Measurements from ENCODE around the gene ACKR1. TPM values are rescaled to one million over a fixed set of nuclear protein-coding genes. Genes with fewer than 3 reads are reported as not detected.

ACKR1 gene
- total RNA-seq = not detected in 2 replicates

DNA sequence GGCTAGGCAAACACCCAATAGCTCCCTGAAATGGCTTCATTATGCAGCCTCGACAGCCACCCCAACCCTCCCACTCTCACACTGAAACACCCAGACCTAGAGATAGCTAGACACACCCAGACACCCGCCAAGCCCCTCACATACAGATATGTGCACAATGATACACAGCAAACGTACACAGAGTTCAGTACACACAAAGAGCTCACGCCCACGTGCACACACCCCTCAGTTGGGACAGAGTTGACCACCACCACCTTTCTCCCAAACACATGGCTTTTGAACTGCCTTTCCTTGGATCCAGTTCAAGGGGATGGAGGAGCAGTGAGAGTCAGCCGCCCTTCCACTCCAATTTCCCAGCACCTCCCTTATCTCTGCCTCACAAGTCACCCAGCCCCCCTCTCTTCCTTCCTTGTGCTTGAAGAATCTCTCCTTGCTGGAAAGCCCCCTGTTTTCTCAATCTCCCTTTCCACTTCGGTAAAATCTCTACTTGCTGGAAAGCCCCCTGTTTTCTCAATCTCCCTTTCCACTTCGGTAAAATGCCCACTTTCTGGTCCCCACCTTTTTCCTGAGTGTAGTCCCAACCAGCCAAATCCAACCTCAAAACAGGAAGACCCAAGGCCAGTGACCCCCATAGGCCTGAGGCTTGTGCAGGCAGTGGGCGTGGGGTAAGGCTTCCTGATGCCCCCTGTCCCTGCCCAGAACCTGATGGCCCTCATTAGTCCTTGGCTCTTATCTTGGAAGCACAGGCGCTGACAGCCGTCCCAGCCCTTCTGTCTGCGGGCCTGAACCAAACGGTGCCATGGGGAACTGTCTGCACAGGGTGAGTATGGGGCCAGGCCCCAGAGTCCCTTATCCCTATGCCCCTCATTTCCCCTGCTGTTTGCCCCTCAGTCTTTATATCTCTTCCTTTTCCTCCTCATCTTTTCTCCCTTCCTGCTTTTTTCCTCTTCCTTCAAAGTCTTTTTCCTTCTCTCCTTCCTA, at the start of gene ACKR1:
ACKR1 (plus strand) TSS at position 715 of the 981 bp plus-strand sequence; CDS start at position 800, 85 bp downstream.

DNA sequence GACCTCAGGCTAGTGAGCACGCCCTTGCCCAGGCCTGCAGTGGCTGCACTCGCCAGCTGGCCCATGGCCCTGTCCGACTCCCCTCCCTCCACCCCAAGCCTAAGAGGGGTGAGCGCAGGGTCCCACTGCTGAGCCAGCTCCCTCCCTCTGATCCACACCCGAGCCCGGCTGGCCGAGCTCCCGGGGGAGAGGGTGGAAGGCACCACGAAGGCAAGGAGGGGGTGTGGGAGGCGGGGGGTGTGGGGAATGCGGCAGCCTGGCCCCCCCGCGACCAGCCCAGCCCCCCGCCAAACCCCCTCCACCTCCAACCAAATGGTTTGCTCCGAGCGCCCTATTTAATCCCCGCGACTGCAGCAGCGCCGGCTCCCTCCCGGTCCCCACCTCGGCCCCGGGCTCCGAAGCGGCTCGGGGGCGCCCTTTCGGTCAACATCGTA, 33.4 kb upstream of the ACKR1 start, which contains the start of gene CADM3:
CADM3 (plus strand) TSS at position 362 of the 434 bp plus-strand sequence. CDS start 151 bp downstream, outside the sequence.

Other genes starting within 250 kb of the ACKR1 start
- gene IFI16, start 195.0 kb upstream of the ACKR1 start, total RNA-seq = 15.8 and 43.5 TPM in 2 replicates
- not detected in 2 replicates for gene AIM2, start 128.1 kb upstream of the ACKR1 start, total RNA-seq
- not detected in 2 replicates for gene CADM3, start 33.3 kb upstream of the ACKR1 start, total RNA-seq
- not detected in 2 replicates for gene FCER1A, start 97.5 kb downstream of the ACKR1 start, total RNA-seq
- not detected in 2 replicates for gene OR10J4, start 227.3 kb downstream of the ACKR1 start, total RNA-seq
- gene OR10J1, start 234.8 kb downstream of the ACKR1 start, total RNA-seq = not detected in 2 replicates